ENCODE measurements around the gene RXRA.

Gene RXRA

GRCh38 chr9:134462318-134462717 lies 136.1 kb downstream of the RXRA start:
- Histone ChIP-seq H3K79me2 (ENCODE audit: insufficient read depth, low read length) (no peaks in the 10 kb centered on the region), H3K4me3 (ENCODE audit: insufficient read depth, low read length, poor library complexity, severe bottlenecking) (no peak overlapping the region), H3K9me3 (ENCODE audit: insufficient read depth, low read length) (no peaks in the 10 kb centered on the region), H3K27ac (ENCODE audit: low read depth, low read length) (no peak overlapping the region), H3K4me2 (ENCODE audit: low read depth, low read length, poor library complexity, severe bottlenecking) (no peak overlapping the region), H3K9ac (ENCODE audit: low read length) (no peak overlapping the region), H3K9me2 (replicated peaks; ENCODE audit: insufficient read depth, low read length) (no peaks in the 10 kb centered on the region), H3K36me3 (ENCODE audit: low read length) (no peaks in the 10 kb centered on the region), H4K20me1 (ENCODE audit: low read depth, low read length) (no peaks in the 10 kb centered on the region), H3K27me3 (ENCODE audit: low read length) (no peaks in the 10 kb centered on the region), H2AFZ (ENCODE audit: low read depth, low read length, severe bottlenecking) (no peak overlapping the region), H3F3A (ENCODE audit: insufficient read depth) (no peaks in the 10 kb centered on the region)
- TF ChIP-seq EZH2phosphoT487 (conservative IDR thresholded peaks at IDR 0.05; ENCODE audit: low read length) (no peak), CTCF (IDR thresholded peaks at IDR 0.05; ENCODE audit: insufficient read depth, low read length, poor library complexity, severe bottlenecking) (no peak)

GRCh38 chr9:134463280-134463679 lies 137.0 kb downstream of the RXRA start:
- TF ChIP-seq EZH2phosphoT487 (conservative IDR thresholded peaks at IDR 0.05; ENCODE audit: low read length), result no peak
- no peak for TF ChIP-seq CTCF (IDR thresholded peaks at IDR 0.05; ENCODE audit: insufficient read depth, low read length, poor library complexity, severe bottlenecking)
- no peak overlapping the region for H3K9ac ChIP-seq (ENCODE audit: low read length)
- no peaks in the 10 kb centered on the region for H3K27me3 ChIP-seq (ENCODE audit: low read length)
- H3F3A ChIP-seq (ENCODE audit: insufficient read depth), result no peaks in the 10 kb centered on the region
- H3K9me3 ChIP-seq (ENCODE audit: insufficient read depth, low read length), result no peaks in the 10 kb centered on the region
- no peaks in the 10 kb centered on the region for H3K79me2 ChIP-seq (ENCODE audit: insufficient read depth, low read length)
- no peaks in the 10 kb centered on the region for H3K36me3 ChIP-seq (ENCODE audit: low read length)
- no peak overlapping the region for H3K27ac ChIP-seq (ENCODE audit: low read depth, low read length)
- H4K20me1 ChIP-seq (ENCODE audit: low read depth, low read length), result no peaks in the 10 kb centered on the region
- H2AFZ ChIP-seq (ENCODE audit: low read depth, low read length, severe bottlenecking), result no peak overlapping the region
- no peaks in the 10 kb centered on the region for H3K9me2 ChIP-seq (replicated peaks; ENCODE audit: insufficient read depth, low read length)
- no peak overlapping the region for H3K4me2 ChIP-seq (ENCODE audit: low read depth, low read length, poor library complexity, severe bottlenecking)
- no peak overlapping the region for H3K4me3 ChIP-seq (ENCODE audit: insufficient read depth, low read length, poor library complexity, severe bottlenecking)

- Histone ChIP-seq H3K9me3 (ENCODE audit: insufficient read depth, low read length) (no peaks in the 10 kb centered on the region), H4K20me1 (ENCODE audit: low read depth, low read length) (no peaks in the 10 kb centered on the region), H2AFZ (ENCODE audit: low read depth, low read length, severe bottlenecking) (no peak overlapping the region), H3K79me2 (ENCODE audit: insufficient read depth, low read length) (no peaks in the 10 kb centered on the region), H3K36me3 (ENCODE audit: low read length) (no peaks in the 10 kb centered on the region), H3K27me3 (ENCODE audit: low read length) (no peaks in the 10 kb centered on the region), H3F3A (ENCODE audit: insufficient read depth) (no peaks in the 10 kb centered on the region), H3K9me2 (replicated peaks; ENCODE audit: insufficient read depth, low read length) (no peaks in the 10 kb centered on the region), H3K4me2 (ENCODE audit: low read depth, low read length, poor library complexity, severe bottlenecking) (no peak overlapping the region), H3K27ac (ENCODE audit: low read depth, low read length) (no peak overlapping the region), H3K4me3 (ENCODE audit: insufficient read depth, low read length, poor library complexity, severe bottlenecking) (no peak overlapping the region), H3K9ac (ENCODE audit: low read length) (no peak overlapping the region)
- TF ChIP-seq EZH2phosphoT487 (conservative IDR thresholded peaks at IDR 0.05; ENCODE audit: low read length) (no peak), CTCF (IDR thresholded peaks at IDR 0.05; ENCODE audit: insufficient read depth, low read length, poor library complexity, severe bottlenecking) (no peak)
Observed at GRCh38 chr9:134466869-134467616, 140.8 kb downstream of the RXRA start.

Data from SU-DHL-6 (cell line).